PC-3 (cell line): Measurements from ENCODE around the gene MCFD2.

ENCODE experiments used
- CTCF ChIP-seq: fragments of 300-600 bp; sonication (generic); conservative IDR thresholded peaks from 2 replicates; pipeline ENCODE4 v1.5.1; 2017; ENCODE audit warnings: antibody characterized with exemption, low read depth, mild to moderate bottlenecking, low read length
- EZH2 ChIP-seq: fragments of 300-600 bp; sonication (generic); IDR thresholded peaks from one replicate; pipeline ENCODE4 v1.6.1; 2017; ENCODE audit warnings: antibody characterized with exemption, mild to moderate bottlenecking, low read length; ENCODE audit not compliant: unreplicated experiment
- EZH2phosphoT487 ChIP-seq: fragments of 300-600 bp; sonication (generic); IDR thresholded peaks from 2 replicates; pipeline ENCODE4 v1.6.1; 2018; ENCODE audit warnings: mild to moderate bottlenecking, antibody characterized with exemption, low read length, borderline replicate concordance

GRCh38 chr2:46901611-46902010 lies 14.0 kb downstream of the MCFD2 start:
- no peak for TF ChIP-seq EZH2
- no peak for TF ChIP-seq CTCF
- TF ChIP-seq EZH2phosphoT487 = no peak
